Astrocyte of the spinal cord (primary cell): ENCODE data around the gene CYB561.

ENCODE experiments used
- DNase-seq: peaks from one replicate; pipeline ENCODE4 v3.0.0; 2011; ENCODE audit warnings: low read depth, low spot score
- H3K4me3 ChIP-seq: 2 replicates; pipeline ENCODE4 v1.5.1; 2011; ENCODE audit warnings: low read depth, mild to moderate bottlenecking, low read length, moderate library complexity
- CTCF ChIP-seq: IDR thresholded peaks from 2 replicates; pipeline ENCODE4 v1.5.1; 2012; ENCODE audit warnings: low read depth, mild to moderate bottlenecking, low read length, inconsistent platforms
- in situ Hi-C: cut with HindIII; loops from 2 replicates; pipeline ENCODE4 v1.10.0; 2017; ENCODE audit warnings: low sequenced_read_pairs

CYB561 gene

DNA sequence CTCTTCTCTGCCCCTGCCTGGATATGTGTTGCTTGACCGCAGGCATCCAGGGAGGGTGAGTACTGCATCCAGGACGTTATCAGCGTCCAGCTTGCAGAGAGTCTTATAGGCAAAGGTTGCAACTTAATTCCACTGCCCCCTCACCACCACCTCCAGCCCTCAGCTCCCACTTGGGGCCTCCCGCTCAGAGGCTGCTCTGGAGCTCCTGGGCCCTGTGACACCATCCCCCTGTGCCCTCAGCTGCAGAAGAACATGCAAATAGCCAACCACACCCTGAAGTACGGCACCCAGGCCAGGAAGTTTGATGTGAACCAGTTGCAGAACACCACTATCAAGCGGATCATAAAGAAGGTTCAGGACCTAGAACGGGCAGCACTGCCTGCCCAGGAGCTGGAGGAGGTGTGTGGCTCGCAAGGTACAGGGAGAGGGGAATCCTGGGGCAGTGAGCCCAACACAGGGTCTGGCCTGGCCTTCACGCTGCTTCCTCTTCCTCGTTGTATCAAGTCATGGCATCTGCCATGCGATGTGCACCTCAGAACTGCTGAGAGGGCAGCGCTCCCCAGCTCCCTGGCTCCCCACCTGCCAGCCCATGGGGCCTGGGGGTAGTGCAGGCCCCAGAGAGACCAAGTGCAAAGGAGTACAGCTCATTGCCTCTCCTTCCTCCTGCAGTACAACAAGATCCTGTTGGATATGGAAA is 40.4 kb upstream of the CYB561 start:
- DNase-seq, result no peak
- H3K4me3 ChIP-seq, result no peak overlapping the region
- in situ Hi-C loops, result no loop called here
- TF ChIP-seq CTCF, result no peak

DNA sequence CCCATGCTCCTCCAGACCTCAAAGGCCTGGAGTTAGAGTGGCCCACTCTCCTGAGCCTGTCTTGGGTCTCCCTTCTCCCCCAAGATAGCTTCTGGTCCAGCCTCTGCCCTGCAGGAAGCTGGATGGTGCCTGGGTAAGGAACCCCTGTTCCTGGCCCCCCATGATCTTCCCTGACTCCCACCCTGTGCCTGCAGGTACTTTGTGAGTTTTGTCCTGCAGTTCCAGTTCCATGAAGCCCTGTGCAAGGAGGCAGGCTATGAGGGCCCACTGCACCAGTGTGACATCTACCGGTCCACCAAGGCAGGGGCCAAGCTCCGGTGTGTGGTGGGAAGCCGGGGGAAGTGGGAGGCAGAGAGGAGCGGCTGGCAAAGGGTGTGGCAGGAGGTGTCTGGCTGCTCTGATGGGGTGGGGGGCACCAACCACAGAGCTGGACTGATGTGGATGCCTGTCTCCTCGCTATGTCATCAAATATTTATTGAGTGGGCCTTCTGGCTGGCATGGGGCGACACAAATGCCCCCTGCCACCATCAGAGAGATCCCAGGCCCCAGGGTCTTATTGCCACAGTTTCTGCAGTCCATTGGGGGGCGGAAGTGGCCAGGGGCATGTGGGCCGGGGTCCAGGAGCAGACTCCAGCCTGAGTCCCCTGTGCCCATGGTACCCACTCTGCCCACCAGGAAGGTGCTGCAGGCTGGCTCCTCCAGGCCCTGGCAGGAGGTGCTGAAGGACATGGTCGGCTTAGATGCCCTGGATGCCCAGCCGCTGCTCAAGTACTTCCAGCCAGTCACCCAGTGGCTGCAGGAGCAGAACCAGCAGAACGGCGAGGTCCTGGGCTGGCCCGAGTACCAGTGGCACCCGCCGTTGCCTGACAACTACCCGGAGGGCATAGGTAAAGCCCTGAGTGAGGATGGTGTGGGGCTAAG is 37.8 kb upstream of the CYB561 start:
- in situ Hi-C loops, result no loop called here
- DNase-seq, result no peak
- H3K4me3 ChIP-seq, result no peak overlapping the region
- no peak for TF ChIP-seq CTCF

- no peak for DNase-seq
- no peak overlapping the region for H3K4me3 ChIP-seq
- no peak for TF ChIP-seq CTCF
- in situ Hi-C loops, result no loop called here
Observed at GRCh38 chr17:63483038-63483437, 36.9 kb upstream of the CYB561 start.

- in situ Hi-C loops, result no loop called here
- TF ChIP-seq CTCF, result no peak
- H3K4me3 ChIP-seq, result no peak overlapping the region
- no peak for DNase-seq
Observed at GRCh38 chr17:63482509-63482908, 36.4 kb upstream of the CYB561 start.

DNA sequence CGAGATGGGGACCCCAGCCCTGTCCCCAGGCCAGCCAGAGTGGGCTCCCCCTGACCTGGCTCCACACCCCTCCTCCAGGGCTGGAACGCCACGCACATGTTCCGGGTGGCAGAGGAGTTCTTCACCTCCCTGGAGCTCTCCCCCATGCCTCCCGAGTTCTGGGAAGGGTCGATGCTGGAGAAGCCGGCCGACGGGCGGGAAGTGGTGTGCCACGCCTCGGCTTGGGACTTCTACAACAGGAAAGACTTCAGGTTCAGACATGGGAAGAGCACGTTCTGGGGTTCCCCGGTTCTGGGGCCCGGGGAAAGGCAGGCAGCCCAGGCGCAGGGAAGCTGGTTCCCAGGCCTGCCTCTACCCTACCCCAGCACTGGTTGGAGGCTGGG is 35.4 kb upstream of the CYB561 start:
- in situ Hi-C loops, result no loop called here
- no peak overlapping the region for H3K4me3 ChIP-seq
- DNase-seq, result no peak
- TF ChIP-seq CTCF, result no peak

DNA sequence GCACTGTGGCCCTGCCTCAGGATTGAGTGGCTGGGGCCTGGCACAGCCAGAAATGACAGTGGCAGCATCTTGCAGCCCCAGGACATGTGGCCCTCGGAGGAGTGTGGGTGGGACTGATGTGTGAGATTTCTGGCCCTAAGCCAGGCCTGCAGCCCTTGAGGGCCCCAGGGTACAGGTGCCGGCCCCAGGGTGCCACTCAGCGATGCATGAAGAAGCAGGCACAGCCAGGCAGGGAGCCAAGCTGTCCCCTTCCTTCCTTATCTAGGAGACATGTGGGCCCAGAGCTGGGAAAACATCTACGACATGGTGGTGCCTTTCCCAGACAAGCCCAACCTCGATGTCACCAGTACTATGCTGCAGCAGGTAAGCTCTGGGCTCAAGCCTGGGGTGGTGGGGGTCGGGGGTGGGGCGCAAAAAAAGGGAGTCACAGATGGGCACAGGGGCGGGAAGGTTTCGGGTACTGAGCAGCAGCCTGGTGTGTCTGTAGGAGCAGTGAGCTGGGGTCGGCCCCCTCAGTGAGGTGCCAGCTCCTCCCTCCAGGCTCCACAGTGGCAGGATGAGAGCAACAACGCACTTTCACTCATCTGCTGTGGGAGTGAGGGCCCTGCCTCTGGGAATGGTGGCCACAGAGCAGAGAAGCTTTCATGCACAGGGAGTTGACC is 34.9 kb upstream of the CYB561 start:
- TF ChIP-seq CTCF, result no peak
- no peak overlapping the region for H3K4me3 ChIP-seq
- in situ Hi-C loops, result no loop called here
- no peak for DNase-seq
